HG03565 (cell line): ENCODE measurements around the gene MRGPRG.

ENCODE experiments used
- ATAC-seq: cut with Tn5 transposase; IDR thresholded peaks from one replicate; pipeline ENCODE4 v1.9.1; 2021; ENCODE audit warnings: mild to moderate bottlenecking, moderate library complexity; ENCODE audit not compliant: unreplicated experiment

Gene MRGPRG

GRCh38 chr11:3195251-3196160, 23.1 kb downstream of the MRGPRG start:
- ATAC-seq, result no peak

GRCh38 chr11:3194016-3194816, 24.4 kb downstream of the MRGPRG start:
- ATAC-seq, result no peak

GRCh38 chr11:3193373-3194015, 25.1 kb downstream of the MRGPRG start:
- ATAC-seq, result no peak

GRCh38 chr11:3192511-3193372, 25.9 kb downstream of the MRGPRG start:
- ATAC-seq, result no peak

GRCh38 chr11:3191586-3192324, 26.9 kb downstream of the MRGPRG start:
- no peak for ATAC-seq

- ATAC-seq, result no peak
Measured at GRCh38 chr11:3190600-3190999, 28.0 kb downstream of the MRGPRG start.

GRCh38 chr11:3189886-3190583, 28.6 kb downstream of the MRGPRG start:
- ATAC-seq, result no peak

- no peak for ATAC-seq
Measured at GRCh38 chr11:3189196-3189843, 29.3 kb downstream of the MRGPRG start.

- no peak for ATAC-seq
Measured at GRCh38 chr11:3188496-3189195, 30.0 kb downstream of the MRGPRG start.

- ATAC-seq, result no peak
Measured at GRCh38 chr11:3186166-3186953, 32.3 kb downstream of the MRGPRG start.

GRCh38 chr11:3184732-3185347, 33.8 kb downstream of the MRGPRG start:
- ATAC-seq, result no peak

- no peak for ATAC-seq
Measured at GRCh38 chr11:3183523-3183922, 35.1 kb downstream of the MRGPRG start.

- ATAC-seq, result no peak
Measured at GRCh38 chr11:3182462-3182852, 36.2 kb downstream of the MRGPRG start.

GRCh38 chr11:3181725-3182461, 36.7 kb downstream of the MRGPRG start:
- no peak for ATAC-seq

- ATAC-seq, result no peak
Measured at GRCh38 chr11:3180869-3181268, 37.7 kb downstream of the MRGPRG start.

- ATAC-seq, result no peak
Measured at GRCh38 chr11:3178349-3178748, 40.3 kb downstream of the MRGPRG start.
